Testis (tissue), 2 donors: Measurements from ENCODE around the gene ZNF860.

Source experiments
- POLR2A ChIP-seq: fragments of 450-650 bp; IDR thresholded peaks from one replicate; pipeline ENCODE4 v1.6.1; 2017; ENCODE audit warnings: antibody characterized with exemption, mild to moderate bottlenecking, moderate library complexity
- TF ChIP-seq, protein P1 (sequence below), 3 experiments: fragments of 450-650 bp in 2 of 3; fragments of 200-600 bp in 1 of 3; sonication (generic) in 1 of 3; IDR thresholded peaks; one replicate each; pipeline ENCODE4 v1.5.1; 2016 to 2019; ENCODE audit warnings: antibody characterized with exemption in 3 of 3, mild to moderate bottlenecking in 2 of 3, moderate library complexity in 1 of 3

DNA sequence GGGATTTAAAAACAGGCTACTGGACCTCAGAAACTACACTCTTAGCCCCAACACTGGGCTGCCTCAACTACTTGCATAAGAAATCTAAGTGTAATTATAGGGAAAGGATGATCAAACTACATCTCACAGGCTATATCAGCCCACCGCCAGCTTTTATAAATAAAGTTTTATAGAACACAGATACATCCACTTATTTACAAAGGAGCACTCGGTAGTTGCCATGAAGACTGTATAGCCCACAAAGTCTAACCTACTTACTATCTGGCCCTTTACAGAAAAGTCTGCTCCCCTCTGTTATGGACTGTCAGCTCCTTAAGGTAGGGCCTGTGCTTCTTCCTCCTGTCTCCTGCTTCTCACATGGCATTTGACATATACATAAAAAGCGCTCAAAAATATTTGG is 9.9 kb upstream of the ZNF860 start:
- TF ChIP-seq, protein P1, sequence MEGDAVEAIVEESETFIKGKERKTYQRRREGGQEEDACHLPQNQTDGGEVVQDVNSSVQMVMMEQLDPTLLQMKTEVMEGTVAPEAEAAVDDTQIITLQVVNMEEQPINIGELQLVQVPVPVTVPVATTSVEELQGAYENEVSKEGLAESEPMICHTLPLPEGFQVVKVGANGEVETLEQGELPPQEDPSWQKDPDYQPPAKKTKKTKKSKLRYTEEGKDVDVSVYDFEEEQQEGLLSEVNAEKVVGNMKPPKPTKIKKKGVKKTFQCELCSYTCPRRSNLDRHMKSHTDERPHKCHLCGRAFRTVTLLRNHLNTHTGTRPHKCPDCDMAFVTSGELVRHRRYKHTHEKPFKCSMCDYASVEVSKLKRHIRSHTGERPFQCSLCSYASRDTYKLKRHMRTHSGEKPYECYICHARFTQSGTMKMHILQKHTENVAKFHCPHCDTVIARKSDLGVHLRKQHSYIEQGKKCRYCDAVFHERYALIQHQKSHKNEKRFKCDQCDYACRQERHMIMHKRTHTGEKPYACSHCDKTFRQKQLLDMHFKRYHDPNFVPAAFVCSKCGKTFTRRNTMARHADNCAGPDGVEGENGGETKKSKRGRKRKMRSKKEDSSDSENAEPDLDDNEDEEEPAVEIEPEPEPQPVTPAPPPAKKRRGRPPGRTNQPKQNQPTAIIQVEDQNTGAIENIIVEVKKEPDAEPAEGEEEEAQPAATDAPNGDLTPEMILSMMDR (IDR thresholded peaks at IDR 0.05) = no peak
- no peak for TF ChIP-seq POLR2A
